C1 segment of cervical spinal cord (tissue), 14 donors: ENCODE data around the gene CCDC50.
A peak's percentile ranks its signal among the peaks of the same experiment; 100 is the strongest.

Source experiments
- DNase-seq, 14 donors: peaks; one replicate each; lab custom pipeline; 2025; lab: John Stamatoyannopoulos, UW

Gene CCDC50

DNA sequence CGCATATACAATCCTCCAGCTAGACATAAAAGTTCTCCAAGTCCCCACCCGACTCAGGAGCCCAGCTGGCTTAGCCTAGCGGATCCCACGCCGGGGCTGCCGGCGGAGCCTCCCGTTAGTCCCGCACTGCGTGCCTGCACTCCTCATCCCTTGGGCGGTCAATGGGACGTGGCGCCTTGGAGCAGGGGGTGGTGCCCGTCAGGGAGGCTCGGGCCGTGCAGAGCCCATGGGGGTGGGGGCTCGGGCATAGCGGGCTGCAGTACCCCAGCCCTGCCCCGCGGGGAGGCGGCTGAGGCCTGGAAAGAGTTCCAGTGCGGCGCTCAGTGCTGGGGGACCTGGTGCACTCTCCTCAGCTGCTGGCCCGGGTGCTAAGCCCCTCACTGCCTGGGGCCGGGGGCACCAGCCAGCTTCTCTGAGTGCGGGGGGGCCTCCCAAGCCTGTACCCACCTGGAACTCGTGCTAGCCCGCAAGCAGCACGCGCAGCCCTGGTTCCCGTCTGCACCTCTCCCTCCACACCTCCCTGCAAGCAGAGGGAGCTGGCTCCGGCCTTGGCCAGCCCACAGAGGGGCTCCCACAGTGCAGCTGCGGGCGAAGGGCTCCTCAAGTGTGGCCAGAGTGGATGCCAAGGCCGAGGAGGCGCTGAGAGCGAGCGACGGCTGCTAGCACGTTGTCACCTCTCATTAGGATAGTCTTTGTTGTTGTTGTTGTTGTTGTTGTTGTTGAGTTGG is 12.2 kb upstream of the CCDC50 start:
- no peak for DNase-seq

DNA sequence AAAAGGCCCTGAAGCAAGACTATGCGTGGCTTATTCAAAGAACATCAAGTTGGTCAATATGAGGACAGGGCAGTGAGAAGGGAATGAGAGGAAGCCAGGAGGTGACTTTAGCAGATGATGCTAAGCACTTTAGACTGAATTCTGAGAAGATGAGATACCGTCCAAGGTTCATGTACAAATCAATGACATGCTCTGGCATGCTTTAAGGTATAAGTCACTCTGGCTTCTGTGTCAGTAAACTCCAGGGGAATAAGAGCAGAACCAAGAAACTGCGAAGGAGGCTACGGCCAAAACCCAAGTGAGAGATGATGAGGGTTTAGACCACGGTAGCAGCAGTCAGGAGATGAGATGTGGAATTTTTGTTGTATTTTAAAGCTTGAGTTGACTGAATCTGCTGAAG is 8.9 kb upstream of the CCDC50 start:
- DNase-seq, result no peak

DNA sequence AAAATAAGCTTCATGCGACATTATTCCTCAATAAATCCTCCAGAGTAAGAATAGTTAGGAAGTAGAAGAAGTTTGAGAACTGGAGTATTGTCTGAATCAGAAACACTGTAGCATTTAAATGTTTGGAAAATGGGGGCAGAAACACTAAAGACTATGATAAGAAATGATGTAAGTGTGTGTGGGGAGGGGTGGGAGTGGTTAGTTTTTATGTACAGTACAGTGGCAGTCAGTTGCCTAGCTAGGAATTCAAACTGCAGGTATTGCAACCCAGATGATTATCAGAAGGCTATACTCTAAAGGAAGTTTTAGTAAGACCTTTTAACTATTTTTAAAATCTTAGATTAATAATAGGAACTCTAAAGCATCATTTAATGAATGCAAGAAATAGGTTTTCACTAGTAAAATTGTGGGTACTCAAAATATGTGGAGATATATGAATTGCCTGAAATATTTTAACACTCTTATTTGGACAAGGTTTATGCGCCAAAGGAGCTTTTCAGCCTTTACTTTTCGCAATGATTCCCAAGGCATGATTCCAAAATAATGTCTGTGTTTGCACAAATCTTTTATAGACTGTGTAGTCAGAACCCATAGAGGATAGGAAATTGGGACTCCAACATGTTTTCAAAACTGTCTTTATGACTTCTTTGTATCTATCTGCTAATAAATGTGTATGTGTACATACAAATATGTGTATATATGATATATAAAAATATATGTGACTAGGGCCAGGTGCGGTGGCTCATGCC is 8.0 kb upstream of the CCDC50 start:
- no peak for DNase-seq

DNA sequence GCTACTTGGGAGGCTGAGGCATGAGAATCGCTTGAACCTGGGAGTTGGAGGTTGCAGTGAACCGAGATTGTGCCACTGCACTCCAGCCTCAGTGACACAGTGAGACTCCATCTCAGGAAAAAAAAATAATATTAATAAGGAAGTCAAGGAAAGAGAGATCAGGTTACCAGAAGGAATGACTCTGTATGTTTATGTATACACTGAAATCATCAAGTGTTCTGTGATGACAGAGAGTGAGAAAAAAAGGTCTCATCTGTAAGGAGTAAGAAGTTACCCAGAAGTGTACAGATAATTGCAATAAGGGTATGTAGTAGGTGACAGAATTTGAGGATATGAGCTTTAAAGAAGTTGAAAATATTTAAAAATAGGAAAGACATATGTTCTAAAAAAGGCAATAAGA is 4.3 kb upstream of the CCDC50 start:
- no peak for DNase-seq

DNA sequence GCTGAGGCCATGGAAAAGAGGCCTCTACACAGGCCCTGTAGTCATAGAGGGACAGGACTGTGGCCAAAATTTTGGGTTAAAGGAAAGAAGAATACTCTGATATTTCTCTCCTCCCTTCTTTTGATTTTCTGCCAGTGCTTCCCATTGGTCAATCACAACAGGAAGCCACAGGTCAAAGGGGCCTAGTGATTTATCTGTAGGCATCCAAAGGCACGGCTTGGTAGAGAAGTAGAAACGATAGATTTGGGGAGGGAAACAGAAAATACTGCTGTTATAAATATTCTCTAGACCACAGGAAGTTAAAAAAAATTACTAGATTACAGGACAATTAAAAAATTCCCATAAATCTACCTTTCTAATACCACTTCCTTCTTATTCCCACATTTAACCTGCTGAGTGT is 1.7 kb upstream of the CCDC50 start:
- no peak for DNase-seq

DNA sequence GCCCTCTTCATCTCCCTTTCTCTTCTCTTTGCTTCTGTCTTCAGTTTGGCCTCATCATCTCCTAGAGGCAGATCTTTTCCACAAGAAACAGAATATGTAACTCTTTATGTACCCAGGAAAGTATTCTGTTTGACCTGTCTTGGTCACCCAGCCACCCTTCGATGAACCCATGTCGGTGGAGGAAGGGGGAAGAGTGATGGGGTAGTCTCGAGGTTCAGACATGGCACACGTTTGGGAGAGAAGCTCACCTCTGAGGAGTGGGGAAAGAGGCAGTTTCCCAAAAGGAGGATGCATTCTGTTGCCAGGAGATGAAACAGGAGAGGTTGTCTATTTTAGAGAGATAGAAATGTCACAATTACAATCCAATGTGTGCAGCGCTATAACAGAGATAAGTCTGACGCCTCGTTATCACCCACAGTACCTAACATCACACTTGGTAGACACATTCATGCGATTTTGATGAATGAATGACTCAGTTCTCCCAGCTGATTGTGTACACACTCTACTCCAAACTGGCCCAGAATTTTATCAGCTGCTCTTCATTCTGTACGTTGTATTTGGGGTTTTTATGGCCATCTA is 722 bp upstream of the CCDC50 start:
- peak in 2 of 14 donors; percentile 10 to 27 for DNase-seq

DNA sequence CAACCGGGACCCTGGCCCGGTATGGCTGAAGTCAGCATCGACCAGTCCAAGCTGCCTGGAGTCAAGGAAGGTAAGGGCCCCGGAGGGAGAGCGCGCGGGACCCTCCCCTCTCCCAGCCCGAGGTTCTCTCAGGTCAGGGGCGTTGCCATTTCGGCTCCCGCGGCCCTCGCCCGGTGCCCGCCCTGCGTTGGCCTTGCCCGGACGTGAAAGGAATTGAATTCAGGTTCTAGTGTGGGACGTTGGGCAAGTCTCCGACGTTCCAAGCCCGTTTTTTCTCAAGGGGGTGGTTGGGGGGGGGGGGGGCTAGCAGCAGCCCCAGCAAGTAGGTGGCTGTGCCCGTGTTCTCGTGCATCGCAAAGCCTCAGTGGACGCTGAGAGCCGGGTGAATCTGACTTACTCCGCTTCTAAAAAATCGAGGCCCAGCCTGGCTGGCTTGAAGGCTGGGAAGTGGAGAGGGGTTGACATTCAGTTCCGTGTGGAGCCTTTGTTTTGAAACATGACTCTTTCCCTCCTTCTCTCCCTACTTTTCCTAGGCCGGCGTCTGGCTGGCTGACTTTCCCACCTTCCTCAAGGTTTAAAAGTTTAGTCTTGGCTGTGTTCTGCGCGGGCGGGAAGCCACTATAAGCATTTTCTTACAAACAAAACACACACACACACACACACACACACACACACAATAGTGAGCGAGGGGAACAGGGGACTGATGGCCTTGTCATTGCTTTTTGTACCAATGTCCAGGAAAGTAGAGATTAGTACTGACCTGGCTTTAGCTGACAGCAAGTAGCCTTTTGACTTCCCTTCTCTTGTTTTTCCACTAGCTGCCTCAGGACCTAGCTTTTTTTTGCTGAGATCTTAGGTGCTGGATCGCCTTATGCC is 698 bp downstream of the CCDC50 start, which contains the start of gene UTS2B:
Gene UTS2B (minus strand): TSS at position 873 of the 876 bp plus-strand sequence. CDS start 48,337 bp downstream, outside the sequence.
- DNase-seq, result peak in 13 of 14 donors; percentile 36 to 76 (median 62)

DNA sequence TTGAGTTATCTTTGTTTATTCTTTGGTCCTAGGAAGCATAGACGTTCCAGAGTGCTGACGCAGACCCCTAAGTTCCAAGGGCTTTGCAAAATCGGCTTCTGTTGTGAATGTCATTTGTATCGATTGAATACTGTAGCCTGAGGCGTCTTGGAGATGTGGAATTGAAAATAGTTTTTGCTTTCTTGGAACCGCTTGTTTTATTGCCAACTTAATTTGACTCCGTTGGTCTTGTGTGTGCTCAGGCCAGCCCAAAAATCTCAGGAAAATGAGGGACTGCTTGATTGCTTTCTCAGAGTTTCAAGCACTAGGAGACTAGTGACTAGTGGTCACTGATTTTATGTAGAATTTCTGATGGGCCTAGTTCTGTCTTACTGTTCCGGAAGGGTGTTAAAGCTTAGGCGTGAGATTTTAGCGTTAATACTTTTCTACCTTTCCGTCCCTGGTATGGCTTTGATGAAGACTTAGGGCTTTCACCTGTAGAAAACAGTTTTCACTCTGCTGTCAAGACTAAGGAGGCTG is 1.4 kb downstream of the CCDC50 start:
- DNase-seq, result peak in 1 of 14 donors; percentile 42

DNA sequence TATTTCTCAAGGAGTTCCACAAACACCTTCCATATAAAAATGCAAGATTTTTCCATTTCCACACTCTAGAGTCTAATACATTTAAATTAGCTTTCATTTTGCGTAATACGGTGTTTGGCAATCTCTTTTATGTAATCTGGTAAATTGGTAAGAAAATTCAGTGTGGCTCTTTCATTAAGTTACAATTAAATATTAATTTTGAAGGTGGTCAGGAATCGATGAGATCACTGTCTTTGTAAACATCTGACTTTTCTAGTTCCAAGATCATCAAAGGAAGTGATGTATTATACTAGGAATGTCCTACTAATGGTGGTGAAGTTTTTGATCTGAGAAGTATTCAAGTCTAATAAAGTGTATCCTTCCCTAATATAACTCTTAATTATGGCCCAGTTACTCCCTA is 2.2 kb downstream of the CCDC50 start:
- DNase-seq, result no peak

DNA sequence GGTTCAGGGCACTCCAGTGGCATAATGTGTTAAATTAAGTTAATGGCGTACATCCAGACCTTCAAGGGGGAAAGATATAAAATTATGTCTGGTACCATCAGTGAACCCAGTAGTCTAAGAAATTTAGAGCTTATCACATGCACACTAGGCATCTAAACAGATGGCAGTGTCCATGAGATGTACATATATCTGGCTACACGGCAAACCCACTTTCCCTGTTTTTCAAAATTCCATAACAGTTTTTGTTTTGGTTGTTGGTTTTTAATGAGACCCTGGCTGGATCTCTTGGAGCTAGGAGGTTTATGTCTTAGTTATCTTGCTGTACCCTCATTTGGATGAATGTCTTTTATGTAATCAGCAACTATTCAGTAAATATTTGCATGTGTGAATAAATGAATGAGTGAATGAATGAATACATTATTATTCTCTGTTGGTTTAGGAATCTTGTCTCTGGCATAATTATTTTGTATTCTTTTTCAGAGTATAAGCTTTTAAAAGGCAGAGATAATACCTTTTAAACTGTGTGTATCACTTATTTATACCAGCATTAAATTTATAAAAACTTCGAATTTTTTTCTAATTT is 4.2 kb downstream of the CCDC50 start:
- no peak for DNase-seq

DNA sequence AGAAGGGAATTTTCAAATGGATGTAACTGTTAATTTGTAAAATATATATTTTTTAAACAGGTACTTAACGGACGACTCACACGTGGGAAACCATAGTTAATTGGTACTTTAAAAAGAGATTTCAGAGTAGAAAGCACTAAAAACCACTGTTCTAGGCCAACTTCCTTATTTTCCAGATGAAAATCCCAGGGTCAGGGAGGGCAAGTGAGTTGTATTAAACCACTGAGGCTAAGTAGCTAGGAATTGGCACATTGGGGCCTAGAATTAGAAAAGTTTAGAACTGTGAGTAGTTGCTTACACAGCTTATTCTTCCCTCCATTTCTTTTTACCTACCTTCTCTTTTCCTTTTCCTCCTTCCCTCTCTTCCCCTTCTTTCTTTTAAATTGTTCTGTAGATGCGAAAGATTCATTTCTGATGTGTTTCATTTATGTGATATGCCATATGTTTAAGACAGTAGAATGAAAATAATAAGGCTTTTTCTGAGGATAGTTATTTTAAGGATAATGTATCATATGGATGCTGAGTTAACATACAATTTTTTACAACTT is 5.2 kb downstream of the CCDC50 start:
- no peak for DNase-seq

DNA sequence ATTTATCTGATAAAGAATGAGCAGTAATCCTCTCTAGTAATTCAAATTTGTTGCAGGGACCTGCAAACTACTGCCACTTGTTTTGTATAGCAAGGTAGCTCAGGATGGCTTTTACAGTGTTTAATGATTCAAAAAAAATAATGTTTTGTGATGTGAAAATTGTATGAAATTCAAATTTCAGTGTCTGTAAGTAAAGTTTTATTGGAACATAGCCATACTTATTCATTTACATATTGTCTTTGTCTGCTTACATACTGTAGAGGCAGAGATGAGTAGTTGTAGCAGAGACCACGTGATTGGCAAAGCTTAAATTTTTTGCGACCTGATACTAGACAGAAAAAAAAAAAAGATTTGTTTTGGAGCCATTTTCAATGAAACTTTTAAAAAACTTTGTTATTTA is 7.6 kb downstream of the CCDC50 start:
- DNase-seq, result no peak

DNA sequence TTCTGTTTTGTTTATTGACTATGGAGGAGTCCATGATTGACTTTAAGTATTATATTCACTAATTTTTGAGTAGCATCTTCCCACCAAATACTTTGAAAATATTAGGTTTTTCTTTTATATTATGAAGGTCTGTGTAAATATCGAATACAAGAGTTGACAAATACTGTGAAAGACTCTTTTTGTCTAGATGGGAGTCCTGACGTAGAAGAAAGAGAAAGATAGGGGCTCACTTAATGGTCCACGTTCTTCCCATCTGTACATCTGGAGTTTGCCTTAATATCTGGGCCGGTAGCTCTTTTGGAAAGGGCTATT is 8.9 kb downstream of the CCDC50 start:
- DNase-seq, result no peak

DNA sequence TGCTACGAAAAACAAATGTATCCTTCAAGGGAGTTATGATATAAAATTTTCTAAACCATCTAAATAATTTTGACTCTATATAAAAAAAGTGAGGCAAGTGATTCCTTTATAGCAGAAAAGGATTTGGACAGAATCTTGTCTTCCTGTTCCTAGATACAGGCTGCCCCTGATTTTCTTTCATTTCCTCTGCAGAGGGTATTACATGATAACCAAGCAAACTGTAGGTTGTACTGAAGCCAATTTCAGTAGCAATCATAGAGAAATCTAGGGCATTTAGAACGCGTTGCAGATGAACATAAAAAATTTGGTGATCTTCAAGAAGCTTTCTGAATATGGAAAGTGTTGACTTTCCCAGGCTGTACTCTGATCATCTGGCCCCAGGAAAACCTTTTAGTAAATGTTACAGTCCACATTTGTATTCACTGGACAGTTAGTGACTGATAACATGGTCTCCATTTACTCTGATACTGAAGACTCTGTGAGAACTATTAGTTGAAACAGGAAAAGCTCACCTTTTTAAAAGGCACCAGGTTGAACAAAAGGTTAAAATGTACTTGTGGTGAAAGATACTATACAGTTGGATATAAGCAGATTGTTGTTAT is 10.2 kb downstream of the CCDC50 start:
- no peak for DNase-seq

DNA sequence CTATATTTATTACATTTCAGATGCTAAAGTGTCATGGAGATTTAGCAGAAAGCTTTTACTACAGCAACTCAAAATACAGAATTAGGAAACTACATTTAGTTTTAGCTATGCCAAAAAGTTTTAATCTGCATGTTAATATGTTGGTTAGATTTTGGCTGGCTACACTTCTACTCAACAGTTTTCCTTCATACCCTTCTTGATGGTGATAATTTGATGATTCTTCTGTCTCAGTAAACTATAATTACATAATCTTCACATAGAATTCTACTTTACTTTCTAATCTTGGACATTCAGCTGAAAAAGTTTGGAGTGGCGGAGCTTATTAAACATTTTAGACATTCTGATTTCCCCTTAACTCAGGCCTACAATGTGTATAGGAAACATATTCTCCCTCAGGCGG is 11.2 kb downstream of the CCDC50 start:
- DNase-seq, result no peak

DNA sequence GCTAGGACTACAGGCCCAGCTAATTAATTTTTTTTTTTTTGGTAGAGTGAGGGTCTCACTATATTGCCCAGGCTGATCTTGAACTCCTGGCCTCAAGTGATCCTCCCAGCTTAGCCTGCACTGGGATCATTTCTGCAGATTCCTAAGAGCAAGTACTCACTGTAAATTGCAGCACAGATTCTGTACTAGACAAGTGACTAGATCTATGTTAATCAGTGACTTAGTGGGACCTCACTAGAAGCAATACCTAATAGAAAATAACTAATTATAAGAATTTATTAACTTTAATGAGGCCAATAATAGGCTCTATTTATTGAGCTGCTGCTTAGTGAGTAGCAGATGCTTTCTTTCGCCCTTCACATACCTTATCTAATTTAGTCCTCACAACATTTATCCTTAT is 11.8 kb downstream of the CCDC50 start:
- no peak for DNase-seq

DNA sequence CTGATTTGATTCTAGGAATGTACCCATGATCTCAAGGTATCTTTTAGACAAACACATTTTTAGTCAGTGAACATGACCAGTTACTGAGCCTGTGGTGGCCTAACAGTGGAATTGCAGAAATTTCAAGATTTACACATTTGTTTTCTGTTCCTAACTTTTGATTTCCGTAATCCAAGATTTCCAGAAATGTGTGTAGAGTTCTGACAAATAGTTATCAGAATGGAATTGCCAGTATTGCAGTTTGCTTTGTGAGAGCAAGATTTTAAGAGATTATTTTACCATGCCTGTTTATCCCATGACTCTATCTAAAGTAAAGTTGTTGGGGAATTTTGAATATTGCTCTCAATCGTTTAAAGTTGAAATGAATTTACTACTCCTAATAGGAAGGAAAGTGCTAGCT is 12.8 kb downstream of the CCDC50 start:
- no peak for DNase-seq

DNA sequence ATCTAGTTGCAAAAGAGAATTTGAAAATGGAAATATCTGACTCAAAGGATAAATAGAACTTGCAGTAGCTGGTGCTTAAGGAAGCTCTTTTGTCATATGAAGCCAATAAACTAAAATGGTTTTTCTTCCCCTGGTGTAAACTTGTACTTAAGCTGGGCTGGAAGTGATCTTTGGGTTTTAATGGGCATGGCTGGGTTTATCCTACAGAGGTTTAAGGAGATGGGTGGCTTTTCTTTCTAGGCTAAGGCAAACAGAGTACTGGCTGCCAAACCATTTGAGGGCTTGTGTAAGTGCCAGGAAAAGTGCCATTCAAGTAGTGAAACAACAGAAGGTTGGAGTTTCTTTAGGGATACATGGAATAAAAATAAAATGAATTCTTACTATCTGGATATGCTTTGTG is 13.2 kb downstream of the CCDC50 start:
- DNase-seq, result no peak

DNA sequence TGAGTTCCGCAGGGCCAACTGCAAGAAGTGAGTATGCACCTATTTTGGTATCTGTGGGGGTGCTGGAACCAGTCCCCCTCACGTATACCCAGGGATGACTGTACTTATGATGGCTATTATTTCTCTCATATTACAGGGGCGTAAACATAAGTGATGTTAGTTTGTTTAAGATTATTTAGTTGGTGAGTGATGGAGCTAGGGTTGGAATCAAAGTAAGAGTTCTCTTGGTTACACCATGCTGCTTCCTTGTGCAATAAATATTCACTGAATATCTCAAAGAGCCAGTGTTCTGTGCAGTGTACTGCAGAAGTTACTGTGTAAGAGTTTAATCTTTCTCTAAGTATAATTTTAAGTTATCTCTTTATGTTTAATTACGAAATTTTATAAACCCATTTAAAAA is 13.9 kb downstream of the CCDC50 start:
- DNase-seq, result no peak

DNA sequence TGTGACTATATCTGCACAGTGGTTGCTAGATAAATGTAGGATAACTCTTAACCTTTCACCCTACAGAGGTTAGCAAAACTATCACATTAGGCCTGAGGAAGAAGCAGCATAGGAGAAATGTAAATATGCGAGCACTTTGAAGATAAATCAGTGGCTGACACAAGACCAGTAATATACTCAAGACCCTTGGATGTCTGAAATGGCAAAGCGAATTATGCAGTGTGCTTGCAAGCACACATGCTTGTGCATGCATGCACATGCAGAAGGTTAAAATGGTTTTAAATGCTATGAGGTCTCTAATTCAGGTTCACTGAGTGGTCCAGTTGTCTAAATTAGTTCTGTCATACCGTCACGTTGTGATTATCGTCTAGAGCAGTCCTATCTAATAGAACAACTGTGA is 14.7 kb downstream of the CCDC50 start:
- DNase-seq, result no peak

DNA sequence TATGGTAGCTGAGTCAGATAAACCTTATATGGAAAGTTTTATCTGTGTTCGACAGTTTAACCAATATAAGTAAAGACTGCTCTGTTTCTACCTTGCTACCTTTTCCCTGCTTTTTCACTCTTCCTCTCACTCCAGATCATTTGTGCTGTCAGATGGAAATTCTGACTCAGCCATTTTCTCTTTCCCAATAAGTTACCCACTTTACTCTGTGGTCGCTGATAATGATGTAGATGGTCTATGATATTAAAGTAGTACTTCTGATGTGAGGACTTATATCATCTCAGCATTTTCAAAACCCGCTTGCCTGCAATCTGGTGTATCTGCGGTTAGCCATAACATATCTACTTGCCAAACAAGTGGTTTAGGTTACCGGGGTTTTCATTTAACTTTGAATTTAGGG is 16.1 kb downstream of the CCDC50 start:
- no peak for DNase-seq
